Osteoblast (primary cell): ENCODE measurements around the gene CD9. TPM values are rescaled to one million over a fixed set of nuclear protein-coding genes. Genes with fewer than 3 reads are reported as not detected.

Source experiments
- DNase-seq: peaks from one replicate; pipeline ENCODE4 v3.0.0; 2011; ENCODE audit warnings: low spot score, mixed read lengths; ENCODE audit not compliant: insufficient read length; ENCODE audit errors: missing footprints
- H2AFZ ChIP-seq: 2 replicates; pipeline ENCODE4 v1.6.0; 2011; ENCODE audit warnings: mild to moderate bottlenecking, low read length
- H3K27ac ChIP-seq: 2 replicates; pipeline ENCODE4 v1.5.1; 2011; ENCODE audit warnings: mild to moderate bottlenecking, low read depth, low read length, moderate library complexity
- H3K27me3 ChIP-seq: 2 replicates; pipeline ENCODE4 v1.6.0; 2012; ENCODE audit warnings: mild to moderate bottlenecking, control low read depth, inconsistent platforms, low read length, moderate library complexity; ENCODE audit not compliant: insufficient read depth
- H3K36me3 ChIP-seq: 2 replicates; pipeline ENCODE4 v1.5.1; 2011; ENCODE audit warnings: mild to moderate bottlenecking, low read length, control low read depth, moderate library complexity; ENCODE audit not compliant: insufficient read depth
- H3K4me1 ChIP-seq: 2 replicates; pipeline ENCODE4 v1.5.1; 2011; ENCODE audit warnings: mild to moderate bottlenecking, low read length, control low read depth, moderate library complexity; ENCODE audit not compliant: insufficient read depth
- H3K4me2 ChIP-seq: 2 replicates; pipeline ENCODE4 v1.6.0; 2011; ENCODE audit warnings: mild to moderate bottlenecking, low read length; ENCODE audit not compliant: insufficient read depth
- H3K4me3 ChIP-seq: fragments of 200-600 bp; sonication (generic); 3 replicates; pipeline ENCODE4 v1.5.1; 2012; ENCODE audit warnings: mild to moderate bottlenecking, low read length, inconsistent platforms; ENCODE audit not compliant: insufficient read depth
- H3K79me2 ChIP-seq: 2 replicates; pipeline ENCODE4 v1.6.0; 2012; ENCODE audit warnings: mild to moderate bottlenecking, low read length, control low read depth, inconsistent platforms; ENCODE audit not compliant: insufficient read depth
- H3K9me3 ChIP-seq: 2 replicates; pipeline ENCODE4 v1.5.1; 2011; ENCODE audit warnings: low read depth, low read length, control low read depth
- H4K20me1 ChIP-seq: 2 replicates; pipeline ENCODE4 v1.6.0; 2012; ENCODE audit warnings: mild to moderate bottlenecking, low read length, control low read depth; ENCODE audit not compliant: insufficient read depth
- CTCF ChIP-seq: IDR thresholded peaks from 2 replicates; pipeline ENCODE4 v1.5.1; 2011; ENCODE audit warnings: mild to moderate bottlenecking, low read depth, low read length, moderate library complexity; ENCODE audit errors: extremely low read depth
- total RNA-seq: library from RNA; depleted of rRNA; stranded (reverse); fragments of >200 nt; gene quantifications from 2 replicates; pipeline ENCODE4 v1.2.3, GENCODE V29; 2012

CD9 gene
- total RNA-seq, 1 donor: 34.4 TPM

GRCh38 chr12:6192604-6193380 lies 7.4 kb upstream of the CD9 start:
- no peak overlapping the region for H3K27ac ChIP-seq

GRCh38 chr12:6193853-6194815 lies 6.1 kb upstream of the CD9 start:
- H3K27me3 ChIP-seq: peaks cover 19% of the 10 kb centered on the region
- DNase-seq: peak; percentile 76
- no peak overlapping the region for H2AFZ ChIP-seq
- no peaks in the 10 kb centered on the region for H3K36me3 ChIP-seq
- H3K9me3 ChIP-seq: no peaks in the 10 kb centered on the region
- no peak overlapping the region for H3K4me2 ChIP-seq
- no peak for TF ChIP-seq CTCF
- H3K79me2 ChIP-seq: no peaks in the 10 kb centered on the region
- no peaks in the 10 kb centered on the region for H4K20me1 ChIP-seq
- H3K4me3 ChIP-seq: no peak overlapping the region
- no peaks in the 10 kb centered on the region for H3K4me1 ChIP-seq
- H3K27ac ChIP-seq: no peak overlapping the region

More at GRCh38 chr12:6192604-6193380, 7.4 kb upstream of the CD9 start:
- no peaks in the 10 kb centered on the region for H3K79me2 ChIP-seq
- no peak for DNase-seq
- H3K27me3 ChIP-seq: peaks cover 23% of the 10 kb centered on the region
- no peaks in the 10 kb centered on the region for H4K20me1 ChIP-seq
- no peak overlapping the region for H2AFZ ChIP-seq
- no peaks in the 10 kb centered on the region for H3K9me3 ChIP-seq
- H3K4me2 ChIP-seq: no peak overlapping the region
- H3K4me1 ChIP-seq: no peaks in the 10 kb centered on the region
- no peak overlapping the region for H3K4me3 ChIP-seq
- no peak for TF ChIP-seq CTCF
- H3K36me3 ChIP-seq: no peaks in the 10 kb centered on the region

- Histone ChIP-seq H4K20me1 (no peaks in the 10 kb centered on the region), H3K4me2 (no peak overlapping the region), H3K4me3 (no peak overlapping the region), H3K4me1 (peaks cover 3% of the 10 kb centered on the region), H3K27ac (no peak overlapping the region), H3K27me3 (peaks cover 28% of the 10 kb centered on the region), H3K36me3 (no peaks in the 10 kb centered on the region), H2AFZ (no peak overlapping the region), H3K9me3 (no peaks in the 10 kb centered on the region), H3K79me2 (no peaks in the 10 kb centered on the region)
- DNase-seq: peak; percentile 100
- peak; percentile 94 for TF ChIP-seq CTCF
Measured at GRCh38 chr12:6195665-6196535, 4.3 kb upstream of the CD9 start.
